Activated T-helper 9 cell treated with anti-CD3 and anti-CD28 coated beads, Interleukin-2, amount 50 U/mL, for 16 hours (primary cell): ENCODE measurements around the gene C8G.

Experiments used
- DNase-seq: peaks from one replicate; pipeline ENCODE4 v3.0.0-alpha.2; 2020; ENCODE audit warnings: low read depth

C8G gene

GRCh38 chr9:136920734-136921231 is 24.3 kb upstream of the C8G start:
- no peak for DNase-seq

- no peak for DNase-seq
Observed at GRCh38 chr9:136921307-136921706, 23.7 kb upstream of the C8G start.

GRCh38 chr9:136921718-136922117 is 23.3 kb upstream of the C8G start:
- DNase-seq: no peak

GRCh38 chr9:136922540-136922939 is 22.5 kb upstream of the C8G start:
- DNase-seq: no peak

GRCh38 chr9:136923881-136924280 is 21.2 kb upstream of the C8G start:
- DNase-seq: no peak

GRCh38 chr9:136925414-136926153 is 19.5 kb upstream of the C8G start:
- no peak for DNase-seq

GRCh38 chr9:136926154-136926704 is 18.8 kb upstream of the C8G start:
- DNase-seq: no peak

GRCh38 chr9:136926749-136927148 is 18.3 kb upstream of the C8G start:
- no peak for DNase-seq

GRCh38 chr9:136927343-136928271 is 17.4 kb upstream of the C8G start:
- DNase-seq: no peak

- DNase-seq: no peak
Observed at GRCh38 chr9:136928591-136928990, 16.5 kb upstream of the C8G start.

GRCh38 chr9:136930014-136930413 is 15.0 kb upstream of the C8G start:
- DNase-seq: no peak

- DNase-seq: no peak
Observed at GRCh38 chr9:136931611-136932130, 13.4 kb upstream of the C8G start.

- no peak for DNase-seq
Observed at GRCh38 chr9:136934277-136934676, 10.8 kb upstream of the C8G start.

- no peak for DNase-seq
Observed at GRCh38 chr9:136935651-136936050, 9.4 kb upstream of the C8G start.

- no peak for DNase-seq
Observed at GRCh38 chr9:136936645-136937170, 8.3 kb upstream of the C8G start.

- DNase-seq: no peak
Observed at GRCh38 chr9:136937186-136938001, 7.6 kb upstream of the C8G start.

- no peak for DNase-seq
Observed at GRCh38 chr9:136939431-136939995, 5.5 kb upstream of the C8G start.

GRCh38 chr9:136939996-136940525 is 5.0 kb upstream of the C8G start:
- no peak for DNase-seq

- no peak for DNase-seq
Observed at GRCh38 chr9:136940526-136941230, 4.4 kb upstream of the C8G start.
